ENCODE results near the gene CAMKK1.

Gene CAMKK1

GRCh38 chr17:3884188-3884587 is 8.7 kb downstream of the CAMKK1 start:
- ChIA-PET CTCF (interaction anchor here (1.4 to 2.1 kb wide), 5 partner anchors 9 to 147 kb away, joined by 3 to 9 read pairs (median 7); partner anchors contain the start of gene CAMKK1), POLR2A (interaction anchor here (1.6 kb wide), 1 partner anchor 39 kb away, joined by 6 read pairs; the partner anchor contains the start of gene NCBP3)
- H3K4me3 ChIP-seq (ENCODE audit: low read depth, low read length) = no peak overlapping the region
- no peak for TF ChIP-seq CTCF (IDR thresholded peaks at IDR 0.05; ENCODE audit: insufficient read depth, low read length, missing control alignments)
- DNase-seq (ENCODE audit: low read depth, low spot score) = no peak

GRCh38 chr17:3882276-3882675 is 10.6 kb downstream of the CAMKK1 start:
- H3K4me3 ChIP-seq (ENCODE audit: low read depth, low read length) = no peak overlapping the region
- DNase-seq (ENCODE audit: low read depth, low spot score) = no peak
- no peak for TF ChIP-seq CTCF (IDR thresholded peaks at IDR 0.05; ENCODE audit: insufficient read depth, low read length, missing control alignments)
- POLR2A ChIA-PET = no interaction called here
- CTCF ChIA-PET = interaction anchor here (1.1 kb wide), 1 partner anchor 19 kb away, joined by 4 read pairs; no protein-coding TSS in a partner anchor

GRCh38 chr17:3880983-3881382 is 11.9 kb downstream of the CAMKK1 start:
- DNase-seq (ENCODE audit: low read depth, low spot score) = no peak
- POLR2A ChIA-PET = interaction anchor here (1.1 kb wide), 1 partner anchor 9 kb away, joined by 3 read pairs; no protein-coding TSS in a partner anchor
- no peak for TF ChIP-seq CTCF (IDR thresholded peaks at IDR 0.05; ENCODE audit: insufficient read depth, low read length, missing control alignments)
- H3K4me3 ChIP-seq (ENCODE audit: low read depth, low read length) = no peak overlapping the region
- CTCF ChIA-PET = interaction anchor here (1.1 to 7.6 kb wide), 3 partner anchors 17 to 147 kb away, joined by 3 to 65 read pairs (median 12); no protein-coding TSS in a partner anchor

GRCh38 chr17:3879591-3880417 is 13.0 kb downstream of the CAMKK1 start:
- ChIA-PET CTCF (interaction anchor here (0.5 to 7.6 kb wide), 7 partner anchors 10 to 146 kb away, joined by 3 to 65 read pairs (median 5); no protein-coding TSS in a partner anchor), POLR2A (interaction anchor here (1.1 kb wide), 1 partner anchor 10 kb away, joined by 3 read pairs; no protein-coding TSS in a partner anchor)
- no peak overlapping the region for H3K4me3 ChIP-seq (ENCODE audit: low read depth, low read length)
- no peak for DNase-seq (ENCODE audit: low read depth, low spot score)
- no peak for TF ChIP-seq CTCF (IDR thresholded peaks at IDR 0.05; ENCODE audit: insufficient read depth, low read length, missing control alignments)

- DNase-seq (ENCODE audit: low read depth, low spot score) = no peak
- ChIA-PET POLR2A (no interaction called here), CTCF (interaction anchor here (1.3 to 7.6 kb wide), 6 partner anchors 10 to 142 kb away, joined by 3 to 65 read pairs (median 4); no protein-coding TSS in a partner anchor)
- H3K4me3 ChIP-seq (ENCODE audit: low read depth, low read length) = no peak overlapping the region
- no peak for TF ChIP-seq CTCF (IDR thresholded peaks at IDR 0.05; ENCODE audit: insufficient read depth, low read length, missing control alignments)
Measured at GRCh38 chr17:3879186-3879585, 13.7 kb downstream of the CAMKK1 start.

GRCh38 chr17:3877220-3877619 is 15.6 kb downstream of the CAMKK1 start:
- ChIA-PET CTCF (interaction anchor here (7.6 kb wide), 1 partner anchor 13 kb away, joined by 65 read pairs; no protein-coding TSS in a partner anchor), POLR2A (no interaction called here)
- no peak for TF ChIP-seq CTCF (IDR thresholded peaks at IDR 0.05; ENCODE audit: insufficient read depth, low read length, missing control alignments)
- no peak overlapping the region for H3K4me3 ChIP-seq (ENCODE audit: low read depth, low read length)
- no peak for DNase-seq (ENCODE audit: low read depth, low spot score)

Data from AG04449 (cell line).